Neural progenitor cell (in vitro differentiated cells): ENCODE data around the gene ARL1. TPM values are rescaled to one million over a fixed set of nuclear protein-coding genes. Genes with fewer than 3 reads are reported as not detected.

ENCODE experiments used
- DNase-seq: peaks from one replicate; pipeline ENCODE4 v3.0.0-alpha.2; 2016; ENCODE audit warnings: low spot score
- H2AFZ ChIP-seq: fragments of 200-600 bp; sonication (generic); replicated peaks from 2 replicates; pipeline ENCODE4 v1.6.1; 2016; ENCODE audit warnings: antibody characterized with exemption
- H3F3A ChIP-seq: fragments of 200-600 bp; sonication (generic); 2 replicates; pipeline ENCODE4 v1.6.1; 2016; ENCODE audit warnings: antibody characterized with exemption, low read depth
- H3K27ac ChIP-seq: fragments of 200-600 bp; sonication (generic); 2 replicates; pipeline ENCODE4 v1.5.1; 2016; ENCODE audit warnings: mild to moderate bottlenecking
- H3K27me3 ChIP-seq: fragments of 200-600 bp; sonication (generic); 2 replicates; pipeline ENCODE4 v1.6.1; 2016; ENCODE audit warnings: mild to moderate bottlenecking, moderate library complexity
- H3K36me3 ChIP-seq: fragments of 200-600 bp; sonication (generic); 2 replicates; pipeline ENCODE4 v1.5.1; 2016
- H3K4me1 ChIP-seq: fragments of 200-600 bp; sonication (generic); 2 replicates; pipeline ENCODE4 v1.6.1; 2016; ENCODE audit warnings: mixed run types
- H3K4me2 ChIP-seq: fragments of 200-600 bp; sonication (generic); 2 replicates; pipeline ENCODE4 v1.6.1; 2016
- H3K4me3 ChIP-seq: fragments of 200-600 bp; sonication (generic); 2 replicates; pipeline ENCODE4 v1.5.1; 2016
- H3K79me2 ChIP-seq: fragments of 200-600 bp; sonication (generic); 2 replicates; pipeline ENCODE4 v1.6.1; 2016; ENCODE audit warnings: low read depth
- H3K9ac ChIP-seq: fragments of 200-600 bp; sonication (generic); 2 replicates; pipeline ENCODE4 v1.6.1; 2016
- H3K9me3 ChIP-seq: fragments of 200-600 bp; sonication (generic); 2 replicates; pipeline ENCODE4 v1.5.1; 2016; ENCODE audit warnings: low read depth
- H4K20me1 ChIP-seq: fragments of 200-600 bp; sonication (generic); 2 replicates; pipeline ENCODE4 v1.6.1; 2016; ENCODE audit warnings: low read depth
- H3K27ac Mint-ChIP-seq: 3 replicates; pipeline ENCODE4 v1.8.0; 2021; ENCODE audit warnings: mixed read lengths
- H3K27me3 Mint-ChIP-seq: 2 replicates; pipeline ENCODE4 v1.8.0; 2022; ENCODE audit warnings: low read depth, mild to moderate bottlenecking, inconsistent platforms, moderate library complexity, mixed read lengths; ENCODE audit not compliant: insufficient read depth
- H3K36me3 Mint-ChIP-seq: 3 replicates; pipeline ENCODE4 v1.8.0; 2021; ENCODE audit warnings: mixed read lengths
- H3K4me1 Mint-ChIP-seq: 3 replicates; pipeline ENCODE4 v1.8.0; 2021; ENCODE audit warnings: mixed read lengths
- H3K4me3 Mint-ChIP-seq: 3 replicates; pipeline ENCODE4 v1.8.0; 2021; ENCODE audit warnings: mild to moderate bottlenecking, moderate library complexity, mixed read lengths
- H3K9me3 Mint-ChIP-seq: 3 replicates; pipeline ENCODE4 v1.8.0; 2020; ENCODE audit warnings: mixed read lengths
- CTCF ChIP-seq: fragments of 200-600 bp; sonication (generic); IDR thresholded peaks from 2 replicates; pipeline ENCODE4 v1.5.1; 2017; ENCODE audit warnings: antibody characterized with exemption, mild to moderate bottlenecking
- EZH2 ChIP-seq: fragments of 200-600 bp; sonication (generic); IDR thresholded peaks from 2 replicates; pipeline ENCODE4 v1.6.1; 2017; ENCODE audit warnings: antibody characterized with exemption, mild to moderate bottlenecking, moderate library complexity
- EZH2phosphoT487 ChIP-seq: fragments of 200-600 bp; sonication (generic); IDR thresholded peaks from 2 replicates; pipeline ENCODE4 v1.6.1; 2017; ENCODE audit warnings: antibody characterized with exemption
- small RNA-seq: library from RNA; depleted of rRNA; stranded (forward); fragments of <200 nt; gene quantifications from one replicate; pipeline ENCODE3, GENCODE V24; 2015
- total RNA-seq: library from RNA; depleted of rRNA; stranded (reverse); fragments of >200 nt; gene quantifications from 2 replicates; pipeline ENCODE4 v1.2.3, GENCODE V29; 2015; ENCODE audit warnings: low replicate concordance

Gene ARL1
- total RNA-seq, 1 donor from 2014 or later = 89.8 TPM

DNA sequence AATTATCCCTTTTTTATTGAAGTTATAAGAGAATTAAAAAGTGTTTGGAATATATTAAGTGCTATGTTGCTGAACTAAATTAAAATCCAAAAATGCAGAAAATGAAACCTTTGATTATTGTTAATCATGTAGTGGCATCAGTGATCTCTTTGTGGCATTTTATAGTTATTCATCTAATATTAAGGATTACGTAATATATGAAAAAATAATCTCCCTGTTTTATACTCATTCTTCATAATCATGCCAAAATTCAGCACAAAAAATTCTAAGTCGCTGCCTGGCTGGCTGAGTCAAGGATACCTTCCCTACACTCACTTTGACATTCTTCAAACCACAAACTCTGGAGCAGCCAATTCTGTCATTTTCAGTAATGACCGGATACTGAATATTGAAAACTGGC, 63.7 kb downstream of the ARL1 start:
- no peak overlapping the region for H3K4me2 ChIP-seq
- H3K79me2 ChIP-seq = no peaks in the 10 kb centered on the region
- H3K9ac ChIP-seq = no peak overlapping the region
- H3K9me3 Mint-ChIP-seq = peaks cover 2% of the 10 kb centered on the region
- TF ChIP-seq CTCF = no peak
- no peak for TF ChIP-seq EZH2phosphoT487
- TF ChIP-seq EZH2 = no peak
- no peak overlapping the region for H2AFZ ChIP-seq
- H3K4me1 ChIP-seq = no peaks in the 10 kb centered on the region
- no peaks in the 10 kb centered on the region for H3F3A ChIP-seq
- H3K27me3 Mint-ChIP-seq = no peaks in the 10 kb centered on the region
- H4K20me1 ChIP-seq = no peaks in the 10 kb centered on the region
- no peaks in the 10 kb centered on the region for H3K9me3 ChIP-seq
- H3K4me3 Mint-ChIP-seq = no peak overlapping the region
- H3K36me3 Mint-ChIP-seq = peaks cover 18% of the 10 kb centered on the region
- H3K27ac Mint-ChIP-seq = no peak overlapping the region
- H3K27me3 ChIP-seq = no peaks in the 10 kb centered on the region
- H3K27ac ChIP-seq = no peak overlapping the region
- no peaks in the 10 kb centered on the region for H3K4me1 Mint-ChIP-seq
- DNase-seq = no peak
- no peak overlapping the region for H3K4me3 ChIP-seq
- H3K36me3 ChIP-seq = peaks cover 14% of the 10 kb centered on the region

Small RNA genes lying within 50 kb of the gene (small RNA-seq; reads per million reads assigned to genes)
- gene RF00019 (not detected), gene RNU6-1068P (not detected), gene RPS27P23 (not detected)

Other genes starting within 250 kb of the ARL1 start
- gene SLC5A8, start 197.5 kb downstream of the ARL1 start, total RNA-seq = not detected in 2 replicates
- 16.3 and 19.3 TPM in 2 replicates for gene UTP20, start 127.7 kb downstream of the ARL1 start, total RNA-seq
- not detected in 2 replicates for gene SPIC, start 67.6 kb upstream of the ARL1 start, total RNA-seq
- gene MYBPC1, start 187.2 kb upstream of the ARL1 start, total RNA-seq = not detected in 2 replicates